Karpas-422 (cell line): ENCODE data around the gene RPS6KC1. TPM values are rescaled to one million over a fixed set of nuclear protein-coding genes. Genes with fewer than 3 reads are reported as not detected.

Source experiments
- DNase-seq: peaks from one replicate; pipeline ENCODE4 v3.0.0-alpha.2; 2015
- H2AFZ ChIP-seq: fragments of 200-600 bp; sonication (generic); 2 replicates; pipeline ENCODE4 v1.6.1; 2014; ENCODE audit warnings: antibody characterized with exemption, low read length, mixed read lengths
- H3K27ac ChIP-seq: fragments of 200-600 bp; sonication (generic); 2 replicates; pipeline ENCODE4 v1.5.1; 2014; ENCODE audit warnings: mild to moderate bottlenecking, low read length, moderate library complexity
- H3K27me3 ChIP-seq: fragments of 200-600 bp; sonication (generic); 2 replicates; pipeline ENCODE4 v1.6.1; 2014; ENCODE audit warnings: low read length, mixed read lengths
- H3K36me3 ChIP-seq: fragments of 200-600 bp; sonication (generic); 2 replicates; pipeline ENCODE4 v1.6.1; 2014; ENCODE audit warnings: low read length, mixed read lengths; ENCODE audit not compliant: insufficient read depth
- H3K4me1 ChIP-seq: fragments of 200-600 bp; sonication (generic); 2 replicates; pipeline ENCODE4 v1.6.1; 2014; ENCODE audit warnings: mild to moderate bottlenecking, low read length, mixed read lengths
- H3K4me2 ChIP-seq: fragments of 200-600 bp; sonication (generic); 2 replicates; pipeline ENCODE4 v1.6.1; 2014; ENCODE audit warnings: low read length, low read depth, mild to moderate bottlenecking; ENCODE audit not compliant: poor library complexity, severe bottlenecking
- H3K4me3 ChIP-seq: fragments of 200-600 bp; sonication (generic); 2 replicates; pipeline ENCODE4 v1.5.1; 2014; ENCODE audit warnings: mild to moderate bottlenecking, antibody characterized with exemption, low read length, mixed read lengths
- H3K79me2 ChIP-seq: fragments of 200-600 bp; sonication (generic); 2 replicates; pipeline ENCODE4 v1.6.1; 2014; ENCODE audit warnings: mild to moderate bottlenecking, low read length, mixed read lengths
- H3K9ac ChIP-seq: fragments of 200-600 bp; sonication (generic); 2 replicates; pipeline ENCODE4 v1.6.0; 2014; ENCODE audit warnings: low read length
- H3K9me2 ChIP-seq: fragments of 200-600 bp; sonication (generic), shearing (Covaris generic); replicated peaks from 2 replicates; pipeline ENCODE4 v1.6.0; 2014; ENCODE audit warnings: mild to moderate bottlenecking, low read length, moderate library complexity; ENCODE audit not compliant: insufficient read depth
- H3K9me3 ChIP-seq: fragments of 300-700, 200-600 bp; sonication (generic); 2 replicates; pipeline ENCODE4 v1.6.1; 2014; ENCODE audit warnings: low read length, mixed read lengths
- H4K20me1 ChIP-seq: fragments of 200-600 bp; sonication (generic); 2 replicates; pipeline ENCODE4 v1.6.1; 2014; ENCODE audit warnings: mild to moderate bottlenecking, antibody characterized with exemption, low read length, low read depth; ENCODE audit not compliant: insufficient read depth
- total RNA-seq: library from RNA; depleted of rRNA; stranded (reverse); fragments of >200 nt; shearing (Covaris generic); gene quantifications from 2 replicates; pipeline ENCODE4 v1.2.3, GENCODE V29; 2014; ENCODE audit warnings: low replicate concordance; rRNA removed

RPS6KC1 gene
- total RNA-seq, 1 experiment from 2014 or later = 13.2 TPM

GRCh38 chr1:213320191-213320870 lies 269.3 kb downstream of the RPS6KC1 start:
- DNase-seq = no peak
- no peaks in the 10 kb centered on the region for H3K36me3 ChIP-seq
- no peaks in the 10 kb centered on the region for H3K9me3 ChIP-seq
- H3K79me2 ChIP-seq = no peaks in the 10 kb centered on the region
- H4K20me1 ChIP-seq = no peaks in the 10 kb centered on the region
- H2AFZ ChIP-seq = no peak overlapping the region
- no peaks in the 10 kb centered on the region for H3K4me1 ChIP-seq
- H3K27me3 ChIP-seq = no peaks in the 10 kb centered on the region
- H3K27ac ChIP-seq = no peak overlapping the region
- H3K9ac ChIP-seq = no peak overlapping the region
- H3K4me2 ChIP-seq = no peak overlapping the region
- H3K4me3 ChIP-seq = no peak overlapping the region
- no peaks in the 10 kb centered on the region for H3K9me2 ChIP-seq

Other genes with a start within 250 kb of the RPS6KC1 start
- not detected in 2 replicates for gene SPATA45, start 203.6 kb upstream of the RPS6KC1 start, total RNA-seq
- gene FLVCR1, start 193.0 kb upstream of the RPS6KC1 start, total RNA-seq = 13.0 and 32.8 TPM in 2 replicates
- not detected in 2 replicates for gene VASH2, start 100.7 kb upstream of the RPS6KC1 start, total RNA-seq
- gene ANGEL2, start 35.4 kb upstream of the RPS6KC1 start, total RNA-seq = 49.1 and 97.1 TPM in 2 replicates